ENCODE results near the gene ABHD12. TPM values are rescaled to one million over a fixed set of nuclear protein-coding genes. Genes with fewer than 3 reads are reported as not detected.
"Not testable (repeated sequence)": the region's sequence is repeated elsewhere in the genome, so short reads cannot be mapped to it uniquely, and the experiment has no call there.

The ABHD12 gene
- total RNA-seq = 24.9 TPM

DNA sequence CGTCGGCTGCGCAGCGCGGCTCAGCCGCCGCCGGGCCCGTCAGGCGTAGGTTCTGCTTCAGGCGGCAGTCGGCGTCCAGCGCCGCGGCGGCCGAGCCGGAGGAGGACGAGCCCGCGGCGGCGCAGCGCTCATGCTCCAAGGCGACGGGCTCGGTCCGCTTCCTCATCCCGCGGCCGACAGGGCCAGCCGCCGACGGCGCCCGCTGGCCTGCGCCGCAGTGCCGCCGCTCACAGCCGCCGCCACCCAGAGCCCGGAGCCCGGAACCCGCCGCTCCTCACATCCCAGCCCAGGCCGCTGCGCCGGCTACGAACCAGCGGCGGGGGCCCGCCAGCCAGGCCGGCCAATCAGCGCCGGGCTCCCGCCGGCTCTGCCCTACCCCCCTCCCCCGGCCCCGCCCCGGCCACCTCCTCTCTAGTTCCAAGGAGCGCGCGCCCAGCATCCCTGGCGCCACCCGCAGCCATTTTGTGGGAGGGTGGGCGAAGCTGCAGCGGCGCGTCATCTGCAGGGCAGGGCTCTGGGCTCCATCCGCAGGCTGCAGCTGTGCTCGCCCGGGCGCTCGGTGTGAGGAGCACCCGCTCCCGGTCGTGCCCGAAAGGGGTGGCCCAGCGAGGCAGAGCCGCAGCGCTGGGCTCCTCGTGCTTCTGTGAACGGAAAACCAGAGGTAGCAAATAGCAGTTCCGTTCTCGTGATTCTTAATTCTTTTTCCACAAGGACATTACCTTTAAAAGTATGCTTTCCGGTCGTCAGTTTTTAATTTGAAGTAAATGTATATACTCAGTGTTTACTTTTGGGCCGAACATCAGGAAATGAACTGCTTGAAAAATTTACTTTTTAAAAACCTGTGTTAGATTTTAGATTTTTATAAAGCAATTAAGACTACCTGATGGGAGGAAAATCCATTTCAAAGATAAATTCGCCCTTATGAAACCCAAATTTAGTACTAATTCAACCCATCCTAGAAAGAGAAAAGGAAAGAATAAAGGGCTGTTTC is at the start of gene ABHD12:
Gene ABHD12, minus strand, starts transcription at position 298 of the 991 bp plus-strand sequence. Its CDS starts 132 bp downstream, at position 166.
- DNase-seq = peak; percentile 99

DNA sequence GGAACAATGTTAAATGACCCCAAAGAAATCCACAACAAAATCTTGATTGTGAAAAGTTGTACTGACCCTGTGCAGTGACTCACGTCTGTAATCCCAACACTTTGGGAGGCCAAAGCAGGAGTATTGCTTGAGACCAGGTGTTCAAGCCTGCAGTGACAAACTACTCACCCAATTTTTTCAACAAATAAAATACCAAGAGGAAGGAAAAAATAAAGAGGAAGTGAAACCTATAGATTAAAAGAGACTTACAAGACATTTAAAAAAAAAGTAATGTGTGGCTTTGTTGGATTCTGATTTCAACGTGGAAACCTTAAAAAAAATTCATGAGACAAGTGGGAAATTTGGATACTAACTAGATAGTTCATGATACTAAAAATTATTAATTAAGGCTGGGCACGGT is 48.7 kb upstream of the ABHD12 start:
- no peak for DNase-seq

DNA sequence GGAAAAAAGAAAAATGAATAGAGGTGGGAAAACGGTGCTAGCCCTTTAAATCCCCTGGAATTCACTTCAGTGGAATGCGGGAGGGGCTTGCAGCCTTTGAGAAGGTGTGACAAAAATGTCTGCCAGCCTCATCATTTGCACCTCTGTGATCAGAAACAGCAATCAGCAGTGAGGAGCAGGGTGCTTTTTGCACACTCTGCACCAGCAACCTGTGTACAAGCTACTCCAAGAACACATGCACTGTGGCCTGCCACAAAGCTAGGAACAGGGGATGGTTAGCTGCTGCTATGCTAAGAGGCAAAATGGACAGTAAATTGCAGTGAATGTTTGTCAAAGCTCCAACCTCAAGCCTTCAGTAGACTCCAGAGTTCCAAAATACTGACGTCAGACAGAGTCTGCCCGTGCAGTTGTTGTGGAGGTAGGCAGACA is 46.5 kb upstream of the ABHD12 start:
- DNase-seq = peak; percentile 2

DNA sequence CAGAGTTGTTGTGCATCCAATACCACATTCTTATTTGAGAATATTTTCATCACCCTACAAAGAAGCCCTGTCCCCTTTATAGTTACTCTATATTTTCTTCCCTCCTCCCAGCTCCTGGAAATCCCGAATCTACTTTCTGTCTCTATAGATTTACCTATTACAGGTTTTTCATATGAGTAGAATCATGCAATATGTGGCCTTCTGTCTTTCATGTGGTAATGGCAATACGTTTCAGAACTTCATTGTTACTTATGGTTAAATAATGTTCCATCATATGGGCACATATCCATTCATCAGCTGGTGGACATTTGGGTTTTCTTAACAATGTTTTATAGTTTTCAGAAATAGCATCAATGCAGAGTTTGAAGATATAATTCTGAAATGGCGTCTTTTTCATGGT is 33.9 kb upstream of the ABHD12 start:
- no peak for DNase-seq

DNA sequence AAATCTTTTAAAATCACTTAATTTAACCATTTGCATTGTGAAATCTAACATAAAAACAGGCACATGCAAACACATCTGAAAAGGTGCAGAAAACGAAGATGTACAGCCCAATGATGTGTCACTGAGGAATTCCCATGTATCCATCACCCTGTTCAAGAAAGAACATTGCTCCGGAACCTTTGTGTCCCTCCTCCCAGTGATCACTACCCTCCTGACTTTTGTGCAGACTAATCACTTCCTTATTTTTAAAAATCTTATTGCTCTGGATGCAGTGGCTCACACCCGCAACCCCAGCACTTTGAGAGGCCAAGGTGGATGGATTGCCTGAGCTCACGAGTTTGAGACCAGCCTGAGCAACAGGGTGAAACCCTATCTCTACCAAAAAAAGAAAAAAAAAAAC is 31.4 kb upstream of the ABHD12 start:
- no peak for DNase-seq

DNA sequence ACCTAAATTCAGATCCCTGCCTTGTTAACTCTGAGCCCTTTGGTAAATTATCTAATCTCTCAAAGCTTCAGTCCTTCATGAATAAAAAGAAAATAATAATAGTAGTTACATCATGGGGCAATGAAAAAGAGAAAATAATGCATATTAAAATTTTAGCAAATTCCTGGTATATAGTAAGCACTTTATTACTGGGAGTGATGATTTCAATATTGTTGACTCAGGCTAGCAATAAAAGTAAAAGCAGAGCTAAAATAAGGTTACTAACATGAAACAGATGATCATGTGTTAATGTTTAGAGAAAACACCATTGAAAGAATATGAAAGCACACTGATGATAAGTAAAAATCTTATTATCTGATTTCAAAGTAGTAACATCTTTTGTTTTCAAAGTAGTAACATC is 30.5 kb upstream of the ABHD12 start:
- DNase-seq = no peak

DNA sequence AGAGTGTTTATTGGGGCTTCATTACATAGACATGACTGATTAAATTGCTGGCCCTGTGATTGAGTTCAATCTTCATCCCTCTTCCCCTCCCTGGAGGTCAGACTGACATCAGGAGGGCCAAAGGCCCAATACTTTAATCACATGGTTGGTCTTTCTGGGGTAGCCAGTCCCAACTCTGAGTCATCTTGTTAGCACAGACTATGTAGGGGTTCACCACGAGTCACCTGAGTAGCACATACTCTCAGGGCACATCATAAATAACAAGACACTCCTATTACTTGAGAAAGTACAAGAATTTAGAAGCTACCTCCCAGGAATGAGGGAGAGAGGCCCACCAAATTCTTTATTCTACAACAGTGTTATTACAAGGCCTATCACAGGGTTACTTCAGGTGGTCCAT is 28.1 kb upstream of the ABHD12 start:
- DNase-seq = no peak

DNA sequence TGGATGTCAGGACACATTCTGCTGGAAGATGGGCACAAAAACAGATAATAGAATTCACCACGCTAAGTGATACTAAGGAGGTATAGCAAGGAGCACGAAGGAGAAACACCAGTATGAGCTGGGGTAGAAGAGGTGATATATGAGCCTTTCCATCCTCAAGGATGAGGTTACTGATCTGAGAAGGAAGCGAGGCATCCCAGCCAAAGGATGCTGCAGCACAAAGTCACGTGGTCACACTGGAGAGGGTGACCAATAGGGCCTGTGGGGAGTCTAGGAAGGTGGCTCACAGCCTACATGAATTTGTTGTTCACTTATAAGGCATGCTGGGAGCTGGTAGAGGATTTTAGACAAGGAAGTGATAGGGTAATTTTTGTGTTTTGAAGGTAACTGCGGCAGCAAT is 18.3 kb upstream of the ABHD12 start:
- no peak for DNase-seq

DNA sequence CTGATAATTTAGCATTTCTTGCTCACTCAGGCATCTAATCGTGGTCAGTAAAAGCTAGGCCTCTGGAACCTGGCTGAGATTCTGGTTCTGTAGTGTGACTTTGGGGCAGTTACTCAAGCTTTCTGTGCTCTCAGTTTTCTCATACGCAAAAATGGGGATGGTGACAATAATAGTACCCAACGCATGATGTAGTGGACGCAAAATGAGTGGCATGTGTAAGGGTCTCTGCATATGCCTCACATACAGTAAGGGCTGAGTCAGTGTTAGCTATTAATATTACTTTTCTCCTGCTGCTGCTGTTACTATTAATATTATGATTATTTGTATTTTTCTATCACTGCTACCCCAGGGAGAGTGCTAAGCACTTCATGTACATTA is 17.5 kb upstream of the ABHD12 start:
- DNase-seq = no peak

DNA sequence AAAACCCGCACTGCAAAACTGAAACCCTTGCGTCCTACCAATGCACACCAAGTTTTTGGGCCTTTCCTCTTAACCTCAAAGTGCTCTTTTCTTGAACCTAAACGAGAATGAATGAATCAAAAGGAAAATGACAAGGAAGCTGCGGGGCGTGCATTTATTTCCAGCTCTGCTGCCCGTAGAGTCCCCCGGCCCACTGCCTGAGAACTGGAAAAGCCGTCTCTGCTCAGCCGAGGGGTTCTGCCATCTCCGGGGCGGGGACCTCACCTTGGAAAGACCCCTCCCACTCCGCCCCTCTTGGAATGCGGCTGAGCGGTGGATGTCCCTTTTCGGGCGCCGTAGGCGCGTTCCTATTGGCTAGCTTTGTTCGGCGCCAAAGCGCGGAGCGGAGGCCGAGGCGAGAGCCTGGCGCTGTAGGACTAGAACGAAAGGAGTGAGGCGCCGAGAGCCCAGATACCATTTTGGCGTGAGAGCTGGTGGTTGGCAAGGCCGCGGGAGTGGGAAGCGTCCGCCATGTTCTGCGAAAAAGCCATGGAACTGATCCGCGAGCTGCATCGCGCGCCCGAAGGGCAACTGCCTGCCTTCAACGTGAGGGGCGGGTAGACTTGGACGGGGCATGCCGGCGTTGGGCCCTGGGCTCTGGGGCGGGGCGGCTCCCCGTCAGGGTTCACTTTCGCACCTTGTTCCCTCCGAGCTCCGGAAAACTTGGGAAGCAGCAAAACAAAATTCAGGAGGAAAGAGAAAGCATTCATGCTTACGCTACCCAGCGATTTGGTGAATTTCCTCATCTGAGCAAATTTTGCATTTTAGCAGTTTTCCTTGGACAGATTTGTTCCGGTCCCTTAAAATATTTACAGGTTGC is 16.9 kb upstream of the ABHD12 start, which contains the start of gene GINS1:
Gene GINS1, plus strand, starts transcription at position 363 of the 859 bp plus-strand sequence. Its CDS starts 148 bp downstream, at position 511.
- peak; percentile 95 for DNase-seq

DNA sequence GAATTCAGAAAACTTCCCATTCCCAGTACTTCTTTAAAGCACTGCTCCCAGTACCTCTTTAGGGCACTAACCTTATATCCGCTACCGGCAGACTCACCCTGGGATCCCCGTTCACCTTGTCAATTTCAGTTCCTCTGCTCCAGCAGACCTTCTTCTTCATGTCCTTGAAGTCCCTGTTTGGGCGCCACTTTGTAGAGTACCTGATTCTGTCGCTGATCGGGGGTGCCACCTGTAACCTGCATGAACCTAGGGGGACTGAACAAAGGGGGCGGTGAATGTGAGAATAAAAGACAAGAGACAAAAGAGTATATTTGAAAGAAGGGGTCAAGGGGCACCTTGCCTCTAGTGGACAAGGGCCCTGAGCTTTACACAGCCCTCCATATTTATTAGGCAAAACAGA is 11.9 kb upstream of the ABHD12 start:
- no peak for DNase-seq

DNA sequence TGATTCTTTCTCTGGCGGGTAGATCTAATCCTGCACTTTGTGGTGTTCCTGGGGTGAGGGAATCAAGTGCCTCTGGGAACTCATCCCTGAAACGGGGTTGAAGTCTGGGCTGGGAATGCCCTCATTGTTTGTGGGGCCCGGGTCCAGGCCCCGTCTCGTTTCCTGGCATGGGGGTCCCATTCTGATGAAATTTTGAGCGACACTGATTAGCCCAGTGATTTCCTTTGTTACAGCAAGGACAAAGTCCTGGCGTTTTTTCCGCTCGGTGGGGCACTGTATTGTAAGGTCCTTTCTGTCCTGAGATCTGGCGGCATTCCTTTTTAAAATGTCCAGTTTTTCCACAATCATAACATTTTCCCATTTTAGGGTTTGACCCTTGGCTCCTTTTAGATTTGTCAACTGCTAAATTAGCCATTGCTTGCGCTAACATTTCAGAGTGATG is 9.7 kb upstream of the ABHD12 start:
- DNase-seq = not testable (repeated sequence)

DNA sequence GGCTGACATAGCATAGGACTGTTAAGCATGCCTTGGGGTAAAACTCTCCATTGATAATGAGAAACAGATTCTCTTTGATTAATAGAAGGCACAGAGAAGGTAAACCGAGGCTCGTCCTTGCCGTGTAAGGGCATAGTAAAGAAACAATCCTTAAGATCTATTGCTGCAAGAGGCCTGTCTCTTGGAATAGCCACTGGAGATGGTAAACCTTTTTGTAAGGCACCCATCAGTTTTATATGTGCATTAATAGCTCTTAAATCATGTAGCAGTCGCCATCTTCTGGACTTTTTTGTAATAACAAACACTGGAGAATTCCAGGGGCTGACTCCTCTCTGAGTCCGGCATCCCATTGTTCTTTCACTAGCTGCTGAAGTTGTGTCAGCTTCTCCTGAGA is 8.4 kb upstream of the ABHD12 start:
- DNase-seq = peak; percentile 82

DNA sequence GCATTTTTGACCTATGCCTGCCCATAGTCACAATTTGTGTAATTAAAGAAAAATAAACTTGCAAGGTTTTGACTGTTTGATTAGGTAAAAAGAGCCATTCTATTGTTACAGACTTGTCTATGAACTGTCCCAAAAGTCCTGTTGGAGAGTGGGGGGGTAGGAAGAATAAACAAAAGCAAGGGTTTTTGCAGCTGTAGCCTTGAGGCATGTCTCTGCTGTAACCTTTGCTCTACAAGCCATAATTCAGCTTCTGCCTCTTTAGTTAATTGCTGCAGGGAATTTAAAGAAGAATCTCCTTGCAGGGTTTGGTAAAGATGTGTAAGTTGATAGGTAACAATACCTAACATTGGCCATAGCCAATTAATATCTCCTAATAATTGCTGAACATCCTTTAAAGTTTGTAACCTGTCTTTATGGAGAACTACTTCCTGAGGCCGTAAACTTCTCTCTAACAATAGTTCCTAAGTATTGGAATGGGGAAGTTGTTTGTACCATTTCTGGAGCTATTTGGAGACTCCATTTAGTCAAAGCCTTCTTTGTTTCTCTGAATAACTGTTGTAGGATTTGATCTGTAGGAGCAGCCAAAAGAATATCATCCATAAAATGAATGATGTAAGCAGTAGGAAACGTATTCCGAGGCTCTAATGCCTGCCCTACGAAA is 7.9 kb upstream of the ABHD12 start:
- DNase-seq = no peak

DNA sequence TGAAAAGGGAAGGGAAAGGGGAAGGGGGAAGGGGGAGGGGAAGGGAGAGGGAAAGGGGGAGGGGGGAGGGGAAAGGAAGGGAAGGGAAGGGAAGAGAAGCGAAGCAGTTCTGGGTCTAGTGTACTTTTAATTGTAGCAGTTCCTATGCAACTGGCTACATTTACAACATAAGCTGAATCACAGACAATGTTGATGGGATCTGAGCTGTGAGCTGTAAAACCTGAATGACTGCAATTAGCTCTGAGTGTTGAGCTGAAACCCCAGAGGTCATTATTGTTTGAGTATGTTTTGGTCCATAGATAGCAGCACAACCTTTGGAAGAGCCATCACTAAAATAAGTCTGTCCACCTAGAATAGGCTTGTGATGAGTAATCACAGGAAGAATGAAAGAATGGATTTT is 7.2 kb upstream of the ABHD12 start:
- no peak for DNase-seq

DNA sequence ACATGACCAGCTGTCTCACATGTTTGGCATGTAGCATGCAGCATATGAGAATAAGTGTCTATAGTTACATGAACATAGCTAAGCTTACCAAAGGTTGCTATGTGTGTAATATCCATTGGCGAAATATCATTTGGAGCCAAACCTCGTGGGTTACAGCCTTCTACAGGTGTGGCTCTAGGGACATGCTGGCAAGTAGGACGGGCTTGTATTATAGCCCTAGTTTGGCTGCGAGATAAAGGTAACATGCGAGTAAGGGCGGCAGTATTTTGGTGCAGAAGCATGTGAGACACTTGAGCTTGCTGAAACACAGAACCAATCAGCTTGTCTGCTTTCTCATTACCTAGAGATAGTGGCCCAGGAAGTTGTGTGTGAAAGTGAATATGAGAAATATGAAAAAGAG is 6.5 kb upstream of the ABHD12 start:
- no peak for DNase-seq

DNA sequence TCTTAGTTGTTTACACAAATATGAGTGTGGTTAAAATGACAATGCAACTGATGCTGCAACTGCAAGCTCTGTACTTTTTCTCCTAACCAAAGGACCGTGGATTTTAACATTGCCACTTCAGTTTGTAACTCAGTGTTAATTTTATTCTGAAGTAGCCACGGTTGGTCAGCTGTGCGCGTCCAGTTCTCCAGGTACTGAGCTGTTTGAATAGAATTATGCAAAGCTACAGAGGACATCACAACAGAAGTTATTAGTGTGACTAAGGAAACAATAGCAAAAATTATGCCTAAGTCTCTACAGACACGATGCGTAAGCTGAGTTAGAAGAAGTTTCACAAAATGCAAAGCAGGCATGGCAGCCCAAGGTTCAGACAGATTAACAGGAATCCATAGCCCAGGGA is 4.4 kb upstream of the ABHD12 start:
- no peak for DNase-seq

DNA sequence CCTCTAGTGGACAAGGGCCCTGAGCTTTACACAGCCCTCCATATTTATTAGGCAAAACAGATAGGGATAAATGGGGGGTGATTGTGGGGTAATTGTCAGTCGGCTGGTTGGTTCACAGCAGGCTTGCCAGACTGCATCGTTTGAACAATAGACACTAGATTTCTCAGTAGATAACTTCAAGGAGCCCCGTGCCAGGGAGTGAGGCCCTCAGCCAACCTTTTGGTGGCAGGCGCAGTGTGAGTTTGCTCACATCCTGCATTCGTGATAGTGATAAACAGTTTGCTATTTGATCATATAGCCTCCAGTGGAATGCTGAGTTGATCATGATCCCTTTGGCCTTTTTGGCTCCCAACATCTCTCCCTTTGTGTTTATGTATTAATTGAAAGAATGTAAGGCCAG is 3.6 kb upstream of the ABHD12 start:
- no peak for DNase-seq

DNA sequence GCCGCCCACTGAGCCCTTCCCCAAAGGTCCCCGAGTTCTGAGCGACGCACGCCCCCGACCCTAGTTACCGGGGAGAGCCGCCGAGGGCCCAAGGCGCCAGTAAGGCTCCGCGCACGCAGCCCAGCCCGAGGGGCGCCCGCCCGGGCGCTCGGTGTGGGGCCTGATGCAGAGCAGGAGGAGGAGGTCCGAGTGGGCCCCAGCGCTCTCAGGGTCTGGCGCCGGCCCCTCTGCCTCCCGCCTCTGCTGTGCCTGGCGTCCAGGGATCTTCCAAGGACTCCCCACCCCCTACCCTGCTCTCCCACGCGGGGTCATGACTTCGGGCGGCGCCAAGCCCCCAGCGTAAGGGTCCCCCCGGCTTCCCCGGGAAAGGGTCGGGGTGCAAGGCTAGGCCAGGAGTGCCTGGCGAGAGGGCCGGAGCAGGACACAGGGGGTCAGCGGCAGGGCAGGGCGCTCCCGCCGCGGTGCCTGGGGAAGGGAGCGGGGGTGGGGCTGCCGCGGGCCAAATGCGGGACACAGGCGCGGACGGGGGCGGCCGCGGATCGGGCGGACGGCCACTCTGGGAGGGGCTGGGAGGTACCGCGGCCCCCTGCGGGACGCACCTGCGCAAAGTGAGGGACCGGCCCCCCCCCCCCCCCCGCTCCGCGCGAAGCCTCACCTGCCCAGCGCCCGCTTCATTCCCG is 637 bp downstream of the ABHD12 start:
- DNase-seq = peak; percentile 47

DNA sequence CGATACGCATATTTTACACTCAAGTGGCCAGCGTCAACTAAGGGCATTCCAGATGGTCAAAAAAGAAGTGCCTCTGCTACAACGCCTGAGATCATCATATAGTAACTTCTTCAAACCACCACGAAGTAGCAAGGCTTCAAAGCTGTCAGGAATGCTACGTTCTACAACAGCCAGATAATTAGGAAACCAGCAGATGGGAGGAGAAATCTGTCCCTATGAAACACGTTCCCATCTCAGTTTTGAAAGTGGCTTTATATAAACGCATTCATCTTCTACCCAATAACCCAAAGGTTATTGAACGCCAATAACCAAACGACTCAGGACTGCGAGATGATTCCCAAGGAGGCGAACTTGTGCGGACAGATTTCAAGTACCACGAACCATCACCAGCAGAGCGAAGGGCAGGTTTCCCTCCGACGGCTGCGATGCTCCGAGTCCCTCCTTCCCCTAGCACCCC is 1.2 kb downstream of the ABHD12 start:
- peak; percentile 38 for DNase-seq

DNA sequence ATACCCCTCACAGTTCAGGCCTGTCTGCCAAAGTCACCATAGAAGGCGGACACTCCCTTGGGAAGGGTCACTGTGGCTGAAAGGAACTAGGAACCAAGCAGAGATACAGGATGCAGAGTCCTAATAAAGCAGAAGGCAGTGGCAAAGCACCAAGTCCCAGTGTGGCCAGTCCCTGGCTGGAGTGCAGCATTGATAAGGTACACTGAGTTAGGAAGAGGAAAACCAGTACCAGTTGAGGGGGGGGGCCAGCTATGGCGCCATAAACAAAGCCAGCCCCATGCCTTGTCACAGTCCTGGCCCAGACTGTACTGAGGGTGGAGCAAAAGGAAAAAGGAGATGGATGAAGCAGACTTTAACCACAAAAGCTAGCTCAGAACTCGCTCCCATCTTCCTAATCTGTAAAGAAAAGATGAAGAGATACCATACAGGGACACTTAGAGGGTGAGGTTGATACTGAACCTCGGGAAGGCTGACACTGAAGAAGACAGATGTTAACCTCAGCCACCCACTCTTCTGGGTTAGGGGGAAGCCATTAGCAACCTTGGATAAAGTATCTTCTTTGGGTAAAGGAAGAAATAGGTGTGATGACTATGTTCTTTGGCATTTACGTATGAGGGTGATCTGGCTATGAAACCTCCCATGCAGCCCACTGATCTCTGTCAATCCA is 7.8 kb downstream of the ABHD12 start:
- no peak for DNase-seq

All from tongue (tissue), 2 donors.